ENCODE data around the gene CXCR2. TPM values are rescaled to one million over a fixed set of nuclear protein-coding genes. Genes with fewer than 3 reads are reported as not detected.

CXCR2 gene
- polyA plus RNA-seq, 1 of the 3 experiments (the other 2 are of a cell fraction) = not detected

DNA sequence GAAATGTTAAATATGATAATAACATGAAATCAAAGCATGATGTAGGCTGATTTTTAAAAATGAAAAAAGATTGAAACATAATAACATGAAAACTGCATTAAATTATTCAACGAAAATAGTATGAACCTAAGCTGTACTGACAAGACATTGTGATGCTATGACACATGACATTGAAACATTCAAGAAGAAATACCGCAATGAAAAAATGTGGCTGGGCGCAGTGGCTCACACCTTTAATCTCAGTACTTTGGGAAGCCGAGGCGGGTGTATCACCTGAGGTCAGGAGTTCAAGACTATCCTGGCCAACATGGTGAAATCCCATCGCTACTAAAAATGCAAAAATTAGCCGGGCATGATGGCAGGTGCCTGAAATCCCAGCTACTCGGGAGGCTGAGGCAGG, 26.3 kb downstream of the CXCR2 start:
- no peak overlapping the region for H3K4me2 ChIP-seq
- H3F3A ChIP-seq (replicated peaks; ENCODE audit: insufficient read depth) = no peaks in the 10 kb centered on the region
- H3K36me3 ChIP-seq (replicated peaks in 1 of 2; ENCODE audit: control insufficient read depth in 1 of 2, insufficient read depth in 2 of 2, low read length in 1 of 2) = no peaks in the 10 kb centered on the region
- H3K9me3 ChIP-seq = no peaks in the 10 kb centered on the region
- no peaks in the 10 kb centered on the region for H3K4me1 ChIP-seq (ENCODE audit: control insufficient read depth in 1 of 2, insufficient read depth in 2 of 2, low read depth in 1 of 2, low read length in 1 of 2)
- no peak overlapping the region for H2AFZ ChIP-seq (ENCODE audit: low read depth)
- CTCF ChIA-PET = no interaction called here
- TF ChIP-seq ZBTB33 (IDR thresholded peaks at IDR 0.05; ENCODE audit: borderline replicate concordance, low read depth) = no peak
- TF ChIP-seq RFX5 (IDR thresholded peaks at IDR 0.05; ENCODE audit: low read length) = no peak
- no peak for TF ChIP-seq RXRA (IDR thresholded peaks at IDR 0.05; ENCODE audit: borderline replicate concordance, low read depth)
- no peak for TF ChIP-seq JUND (IDR thresholded peaks at IDR 0.05)
- no peak for TF ChIP-seq YY1 (IDR thresholded peaks at IDR 0.05; ENCODE audit: low read depth)
- no peak for TF ChIP-seq NRF1 (IDR thresholded peaks at IDR 0.05; ENCODE audit: low read depth, low read length)
- no peak for TF ChIP-seq FOXM1 (IDR thresholded peaks at IDR 0.05; ENCODE audit: low read depth)
- TF ChIP-seq CHD2 (IDR thresholded peaks at IDR 0.05; ENCODE audit: low read length, partially characterized antibody) = no peak
- TF ChIP-seq ELF1 (IDR thresholded peaks at IDR 0.05) = no peak
- TF ChIP-seq FOXJ3 (CRISPR knock-in tag; IDR thresholded peaks at IDR 0.05) = no peak
- no peak for TF ChIP-seq TCF12 (IDR thresholded peaks at IDR 0.05)
- no peak for TF ChIP-seq RAD21 (IDR thresholded peaks at IDR 0.05; ENCODE audit: low read length)
- H4K20me1 ChIP-seq (ENCODE audit: insufficient read depth) = no peaks in the 10 kb centered on the region
- POLR2A ChIA-PET = no interaction called here
- H3K4me3 ChIP-seq (ENCODE audit: low read depth in 2 of 2, low read length in 1 of 2) = no peak overlapping the region
- WGBS (ENCODE audit: low lambda C conversion rate) = 60% methylated on average over 8 of the region's 8 CpGs
- no peak overlapping the region for H3K27ac ChIP-seq (ENCODE audit: low read depth in 2 of 2, low read length in 1 of 2)
- no peak overlapping the region for H3K9ac ChIP-seq
- no peaks in the 10 kb centered on the region for H3K79me2 ChIP-seq (ENCODE audit: insufficient read depth)
- DNase-seq = no peak
- no peaks in the 10 kb centered on the region for H3K9me2 ChIP-seq
- H3K27me3 ChIP-seq (ENCODE audit: insufficient read depth) = peaks cover 29% of the 10 kb centered on the region; the same call in 1 of the 2 replicates

- no peak overlapping the region for H2AFZ ChIP-seq (ENCODE audit: low read depth)
- DNase-seq = no peak
- no peak overlapping the region for H3K4me3 ChIP-seq (ENCODE audit: low read depth in 2 of 2, low read length in 1 of 2)
- H3K9me3 ChIP-seq = no peaks in the 10 kb centered on the region
- WGBS (ENCODE audit: low lambda C conversion rate) = 0% methylated on average over 1 of the region's 1 CpG
- H3K4me2 ChIP-seq = no peak overlapping the region
- ChIA-PET CTCF (no interaction called here), POLR2A (no interaction called here)
- H3F3A ChIP-seq (replicated peaks; ENCODE audit: insufficient read depth) = no peaks in the 10 kb centered on the region
- H3K4me1 ChIP-seq (ENCODE audit: control insufficient read depth in 1 of 2, insufficient read depth in 2 of 2, low read depth in 1 of 2, low read length in 1 of 2) = no peaks in the 10 kb centered on the region
- H3K27ac ChIP-seq (ENCODE audit: low read depth in 2 of 2, low read length in 1 of 2) = no peak overlapping the region
- H3K9ac ChIP-seq = no peak overlapping the region
- no peaks in the 10 kb centered on the region for H3K79me2 ChIP-seq (ENCODE audit: insufficient read depth)
- peaks cover 29% of the 10 kb centered on the region; the same call in 1 of the 2 replicates for H3K27me3 ChIP-seq (ENCODE audit: insufficient read depth)
- no peaks in the 10 kb centered on the region for H3K36me3 ChIP-seq (replicated peaks in 1 of 2; ENCODE audit: control insufficient read depth in 1 of 2, insufficient read depth in 2 of 2, low read length in 1 of 2)
- no peaks in the 10 kb centered on the region for H3K9me2 ChIP-seq
- no peaks in the 10 kb centered on the region for H4K20me1 ChIP-seq (ENCODE audit: insufficient read depth)
- no peak for TF ChIP-seq GABPA (IDR thresholded peaks at IDR 0.05; ENCODE audit: low read depth)
- TF ChIP-seq, protein P1, sequence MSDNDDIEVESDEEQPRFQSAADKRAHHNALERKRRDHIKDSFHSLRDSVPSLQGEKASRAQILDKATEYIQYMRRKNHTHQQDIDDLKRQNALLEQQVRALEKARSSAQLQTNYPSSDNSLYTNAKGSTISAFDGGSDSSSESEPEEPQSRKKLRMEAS (IDR thresholded peaks at IDR 0.05; ENCODE audit: low read depth) = no peak
- TF ChIP-seq, protein P2, sequence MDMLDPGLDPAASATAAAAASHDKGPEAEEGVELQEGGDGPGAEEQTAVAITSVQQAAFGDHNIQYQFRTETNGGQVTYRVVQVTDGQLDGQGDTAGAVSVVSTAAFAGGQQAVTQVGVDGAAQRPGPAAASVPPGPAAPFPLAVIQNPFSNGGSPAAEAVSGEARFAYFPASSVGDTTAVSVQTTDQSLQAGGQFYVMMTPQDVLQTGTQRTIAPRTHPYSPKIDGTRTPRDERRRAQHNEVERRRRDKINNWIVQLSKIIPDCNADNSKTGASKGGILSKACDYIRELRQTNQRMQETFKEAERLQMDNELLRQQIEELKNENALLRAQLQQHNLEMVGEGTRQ (IDR thresholded peaks at IDR 0.05; ENCODE audit: borderline replicate concordance, low read depth, low read length) = no peak
- no peak for TF ChIP-seq ZBTB33 (IDR thresholded peaks at IDR 0.05; ENCODE audit: borderline replicate concordance, low read depth)
- TF ChIP-seq SIN3A (IDR thresholded peaks at IDR 0.05; ENCODE audit: borderline replicate concordance, low read depth, low read length) = no peak
- no peak for TF ChIP-seq TAF1 (IDR thresholded peaks at IDR 0.05; ENCODE audit: borderline replicate concordance, low read depth, low read length)
- TF ChIP-seq REST (IDR thresholded peaks at IDR 0.05; ENCODE audit: low read depth, low read length) = no peak
- TF ChIP-seq EZH2phosphoT487 (IDR thresholded peaks at IDR 0.05; ENCODE audit: borderline replicate concordance, low read depth) = no peak
- TF ChIP-seq ELF1 (IDR thresholded peaks at IDR 0.05) = no peak
- TF ChIP-seq JUND (IDR thresholded peaks at IDR 0.05) = no peak
- no peak for TF ChIP-seq POLR2AphosphoS5 (IDR thresholded peaks at IDR 0.05; ENCODE audit: low read depth, low read length)
- TF ChIP-seq EP300 (IDR thresholded peaks at IDR 0.05; ENCODE audit: borderline replicate concordance in 1 of 2, low read depth in 1 of 2, low read length in 1 of 2) = no peak
Measured at GRCh38 chr2:218152777-218153176, 26.9 kb downstream of the CXCR2 start.

All from SK-N-SH (cell line).